ENCODE data around the gene RNASE1. TPM values are rescaled to one million over a fixed set of nuclear protein-coding genes. Genes with fewer than 3 reads are reported as not detected.

RNASE1 gene
- 0.22 TPM in 1 of 2 replicates, not detected in the other for total RNA-seq

DNA sequence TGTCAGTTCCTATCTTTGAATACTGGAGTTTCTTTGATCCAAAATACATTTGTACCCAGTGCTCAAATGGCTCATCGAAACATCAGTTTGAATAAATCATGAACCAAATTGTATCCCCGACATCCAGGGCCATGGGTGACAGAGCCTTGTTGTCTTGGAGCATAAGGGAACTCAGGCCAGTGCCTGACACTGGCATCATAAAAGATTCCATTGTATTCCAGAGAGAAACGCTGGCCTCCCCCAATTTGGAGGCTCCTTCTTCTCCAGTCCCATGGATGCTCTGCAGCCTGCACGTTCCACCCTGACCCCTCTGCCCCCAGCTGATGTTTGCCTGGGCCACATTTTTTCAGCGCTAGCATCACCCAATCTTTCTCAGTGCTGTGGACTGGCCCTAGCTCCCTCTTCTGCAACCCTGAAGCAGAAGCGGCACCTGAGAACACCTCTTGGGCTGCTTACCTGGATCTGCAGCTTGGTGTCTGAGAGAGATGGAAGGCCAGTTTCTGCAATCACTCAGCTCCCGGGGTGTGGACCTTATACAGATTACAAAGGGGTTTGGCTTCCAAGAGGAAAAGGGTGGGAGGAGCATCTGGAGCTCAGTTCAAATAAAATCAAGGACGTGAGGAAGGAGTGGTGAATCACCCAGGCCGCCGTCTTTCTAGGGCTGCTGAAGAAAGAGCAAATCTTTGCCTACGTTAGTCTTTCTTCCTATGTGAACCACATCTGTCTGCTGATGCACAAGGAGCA is at the start of gene RNASE1:
Gene RNASE1, minus strand, starts transcription at position 504 of the 744 bp plus-strand sequence. CDS start 776 bp downstream, outside the sequence.

Other genes starting within 250 kb of the RNASE1 start
- not detected in 2 replicates for gene RNASE9, start 241.8 kb downstream of the RNASE1 start, total RNA-seq
- gene RNASE11, start 214.8 kb downstream of the RNASE1 start, total RNA-seq = not detected in 2 replicates
- not detected in 2 replicates for gene RNASE12, start 211.5 kb downstream of the RNASE1 start, total RNA-seq
- not detected in 2 replicates for gene OR6S1, start 161.2 kb downstream of the RNASE1 start, total RNA-seq
- 15.8 and 21.6 TPM in 2 replicates for gene RNASE4, start 118.3 kb downstream of the RNASE1 start, total RNA-seq
- 5.3 and 5.4 TPM in 2 replicates for gene ANG, start 114.1 kb downstream of the RNASE1 start, total RNA-seq
- gene EDDM3A, start 57.0 kb downstream of the RNASE1 start, total RNA-seq = not detected in 2 replicates
- not detected in 2 replicates for gene EDDM3B, start 34.4 kb downstream of the RNASE1 start, total RNA-seq
- not detected in 2 replicates for gene RNASE6, start 21.6 kb downstream of the RNASE1 start, total RNA-seq
- not detected in 2 replicates for gene RNASE3, start 88.5 kb upstream of the RNASE1 start, total RNA-seq
- gene RNASE2, start 152.6 kb upstream of the RNASE1 start, total RNA-seq = not detected in 2 replicates
- gene METTL17, start 187.1 kb upstream of the RNASE1 start, total RNA-seq = 42.4 and 75.1 TPM in 2 replicates
- 0.22 TPM in 1 of 2 replicates, not detected in the other for gene SLC39A2, start 196.4 kb upstream of the RNASE1 start, total RNA-seq
- 0.44 and 0.75 TPM in 2 replicates for gene NDRG2, start 222.2 kb upstream of the RNASE1 start, total RNA-seq
- not detected in 2 replicates for gene TPPP2, start 227.4 kb upstream of the RNASE1 start, total RNA-seq
- not detected in 2 replicates for gene RNASE13, start 232.0 kb upstream of the RNASE1 start, total RNA-seq
- not detected in 2 replicates for gene RNASE7, start 239.5 kb upstream of the RNASE1 start, total RNA-seq

All from uterine smooth muscle cell (primary cell).